GM18951 (cell line): ENCODE data around the gene PRKD3.

ENCODE experiments used
- POLR2A ChIP-seq: IDR thresholded peaks from 4 replicates; pipeline ENCODE4 v1.6.1; 2011; ENCODE audit warnings: mild to moderate bottlenecking; ENCODE audit not compliant: insufficient read length, insufficient read depth; ENCODE audit errors: extremely low read depth
- in situ Hi-C: fragments of 300-500 bp; cut with MboI; formaldehyde crosslinking; loops from one replicate; pipeline ENCODE4 v1.12.0; 2022; ENCODE audit warnings: low sequenced_read_pairs, mixed read lengths, inconsistent platforms; ENCODE audit not compliant: unreplicated experiment

The PRKD3 gene

GRCh38 chr2:37284381-37284780 is 40.3 kb downstream of the PRKD3 start:
- no peak for TF ChIP-seq POLR2A
- in situ Hi-C loops = no loop called here

- no peak for TF ChIP-seq POLR2A
- in situ Hi-C loops = no loop called here
Measured at GRCh38 chr2:37283207-37283606, 41.4 kb downstream of the PRKD3 start.

- in situ Hi-C loops = no loop called here
- TF ChIP-seq POLR2A = no peak
Measured at GRCh38 chr2:37282746-37283145, 41.9 kb downstream of the PRKD3 start.

- in situ Hi-C loops = no loop called here
Measured at GRCh38 chr2:37281916-37282315, 42.7 kb downstream of the PRKD3 start.

GRCh38 chr2:37276291-37276690 is 48.3 kb downstream of the PRKD3 start:
- TF ChIP-seq POLR2A = no peak
- in situ Hi-C loops = no loop called here

More at GRCh38 chr2:37281916-37282315, 42.7 kb downstream of the PRKD3 start:
- TF ChIP-seq POLR2A = no peak
